ENCODE data around the gene ATF6.

Gene ATF6

DNA sequence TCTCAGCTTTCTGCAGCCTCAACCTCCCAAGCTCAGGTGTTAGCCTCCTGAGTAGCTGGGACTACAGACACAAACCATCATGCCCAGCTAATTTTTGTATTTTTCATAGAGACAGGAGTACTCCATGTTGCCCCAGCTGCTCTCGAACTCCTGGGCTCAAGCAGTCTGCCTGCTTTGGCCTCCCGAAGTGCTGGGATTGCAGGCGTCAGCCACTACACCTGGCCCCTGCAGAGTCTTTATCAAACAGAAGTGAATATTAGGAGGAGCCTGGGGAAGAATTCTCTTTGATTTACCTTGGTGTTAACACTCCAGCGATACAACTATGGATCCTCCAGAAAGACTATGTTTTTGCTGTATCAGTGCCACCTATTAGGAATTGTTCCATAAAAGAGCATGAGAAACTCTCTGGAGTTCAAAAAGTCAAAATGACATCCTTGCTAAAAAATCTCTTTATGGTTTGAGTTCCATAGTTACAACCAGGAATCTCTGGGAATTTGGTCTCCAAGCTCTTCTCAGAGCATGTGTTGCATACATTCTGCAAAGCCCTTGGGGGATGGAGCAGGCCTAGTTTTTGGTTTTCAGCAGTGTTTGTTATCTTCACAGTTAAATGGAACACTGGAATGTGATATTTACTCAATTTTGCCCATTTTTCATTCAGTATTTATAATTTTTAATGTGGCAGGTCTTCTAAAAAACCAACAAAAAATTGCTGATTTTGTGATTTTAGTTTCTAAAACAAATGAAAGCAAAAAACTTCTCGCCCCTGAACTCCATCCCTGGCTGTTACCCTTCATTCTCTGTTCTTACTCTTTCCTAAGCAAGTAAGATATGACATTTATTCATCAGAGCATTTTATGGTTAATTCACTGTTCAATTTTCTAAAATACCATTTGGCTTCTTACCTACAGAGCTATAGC is 180.2 kb downstream of the ATF6 start:
- no peak for DNase-seq

DNA sequence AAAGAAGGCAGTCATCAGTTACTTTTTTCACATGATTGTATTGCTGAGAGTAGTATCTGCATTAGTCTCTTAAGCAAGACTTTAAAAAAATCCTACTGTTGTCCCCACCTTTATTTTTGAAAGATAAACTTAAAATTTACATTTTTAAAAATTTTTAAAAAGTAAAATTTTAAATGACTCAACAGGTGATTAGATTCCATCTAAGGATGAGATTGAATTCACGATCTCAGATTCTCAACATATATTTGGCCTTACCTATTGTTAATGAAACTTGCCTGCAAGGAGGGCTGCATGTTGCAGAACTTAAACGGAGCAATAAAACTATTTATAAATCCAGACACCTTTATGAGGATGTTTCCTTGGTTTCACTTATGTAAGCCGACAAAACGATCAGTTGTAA is 182.3 kb downstream of the ATF6 start:
- no peak for DNase-seq

DNA sequence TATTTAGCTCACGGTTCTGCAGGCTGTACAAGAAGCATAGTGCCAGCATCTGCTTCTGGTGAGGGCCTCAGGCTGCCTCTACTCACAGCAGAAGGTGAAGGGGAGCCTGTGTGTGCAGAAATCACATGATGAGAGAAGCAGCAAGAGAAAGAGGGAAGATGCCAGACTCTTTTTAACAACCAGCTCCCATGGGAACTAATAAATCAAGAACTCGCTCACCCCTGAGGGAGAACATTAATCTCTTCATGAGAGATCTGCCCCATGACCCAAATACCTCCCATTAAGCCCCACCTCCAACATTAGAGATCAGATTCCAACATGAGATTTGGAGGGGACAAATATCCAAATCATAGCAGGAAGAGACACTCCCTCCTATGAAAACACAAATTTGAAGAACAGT is 183.4 kb downstream of the ATF6 start:
- no peak for DNase-seq

DNA sequence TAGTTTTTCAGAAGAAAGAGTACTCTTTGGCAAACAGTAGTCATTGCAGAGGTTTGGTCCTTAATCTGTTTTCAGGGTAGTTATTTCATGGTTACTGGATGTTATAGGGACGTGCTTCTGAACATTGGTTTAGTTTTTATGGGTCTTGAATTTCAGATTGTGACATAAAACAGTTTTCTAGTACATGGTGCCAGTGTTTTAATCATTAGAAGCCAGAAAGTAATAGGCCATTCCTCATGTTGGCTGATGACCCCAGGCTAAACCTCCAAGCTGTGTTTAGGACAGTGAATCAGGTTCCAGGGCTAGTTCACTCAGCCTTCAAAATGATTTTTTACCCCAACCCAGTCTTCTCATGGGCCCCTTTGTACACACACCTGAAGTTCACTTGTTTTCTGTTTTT is 184.3 kb downstream of the ATF6 start:
- DNase-seq, result no peak

DNA sequence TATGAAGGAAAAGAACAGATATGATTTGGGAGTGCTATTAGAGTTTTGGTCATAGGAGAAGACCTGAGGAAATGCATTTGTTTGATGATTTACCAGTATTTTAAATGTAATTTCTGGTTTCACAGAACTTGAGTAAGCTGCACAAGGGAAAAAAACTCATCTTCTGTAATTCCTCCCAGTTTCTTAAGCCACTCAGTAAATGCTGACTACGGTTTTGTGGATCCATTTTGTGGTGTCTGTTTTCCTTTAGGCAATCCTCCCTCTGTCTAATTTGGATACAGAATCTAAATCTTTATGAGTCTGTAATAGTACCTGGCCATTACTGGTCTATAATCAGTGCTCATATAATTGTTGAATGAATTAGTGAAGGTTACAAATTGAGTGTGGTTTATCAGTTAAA is 185.5 kb downstream of the ATF6 start:
- no peak for DNase-seq

DNA sequence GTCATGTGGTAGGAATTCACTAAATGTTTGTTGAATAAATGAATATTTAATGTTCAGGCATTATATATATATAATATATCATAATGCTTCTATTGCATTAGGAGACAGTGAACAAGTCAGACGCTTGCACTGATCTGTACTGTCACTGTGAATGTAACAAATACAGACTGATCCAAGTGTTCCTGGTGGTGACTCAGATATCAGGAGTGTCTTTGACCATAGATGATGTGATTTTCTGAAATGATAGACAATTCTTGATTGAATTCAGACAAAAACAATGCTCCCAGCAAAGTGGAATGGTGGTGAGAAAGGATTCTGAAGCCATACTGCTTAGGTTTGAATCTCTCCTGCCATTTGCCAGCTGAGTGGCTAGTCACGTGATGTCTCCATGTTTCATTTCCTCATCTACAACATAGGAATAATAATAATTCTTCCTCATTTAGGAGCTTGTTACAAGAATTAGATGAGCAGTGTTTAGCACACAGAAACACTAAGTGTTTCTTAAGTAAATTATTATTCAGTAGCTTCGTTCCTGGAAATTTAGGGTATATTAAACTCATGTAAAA is 186.6 kb downstream of the ATF6 start:
- no peak for DNase-seq

DNA sequence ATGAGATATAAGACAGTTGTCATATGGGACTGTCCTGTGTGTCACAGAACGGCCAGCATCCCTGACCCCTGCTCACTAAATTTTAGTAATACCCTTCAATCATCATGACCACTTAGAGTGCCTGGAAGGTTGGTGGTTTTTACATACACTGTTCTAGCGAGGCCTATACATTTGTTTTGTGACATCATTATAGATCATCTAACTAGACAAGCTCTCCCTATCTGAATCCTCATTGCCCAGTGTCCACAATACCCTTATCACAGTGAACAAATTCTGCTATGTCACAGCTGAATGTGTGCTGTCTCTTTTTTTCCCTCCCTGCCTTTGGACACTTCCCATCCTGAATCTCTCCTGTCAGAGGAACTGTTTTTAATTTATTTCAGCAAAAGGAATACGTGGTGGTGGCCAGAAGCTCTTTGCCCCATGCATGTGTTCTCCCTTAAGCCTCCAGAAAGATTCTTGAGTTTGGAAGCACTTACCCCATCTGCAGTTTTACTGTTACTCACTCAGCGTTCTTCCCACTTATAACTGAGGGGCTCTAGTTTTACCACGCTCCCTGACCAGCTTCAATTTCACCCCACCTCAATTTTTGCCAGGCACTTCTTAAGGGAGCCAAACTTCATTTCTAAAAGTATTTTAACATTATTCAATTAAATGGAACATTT is 187.3 kb downstream of the ATF6 start:
- no peak for DNase-seq

DNA sequence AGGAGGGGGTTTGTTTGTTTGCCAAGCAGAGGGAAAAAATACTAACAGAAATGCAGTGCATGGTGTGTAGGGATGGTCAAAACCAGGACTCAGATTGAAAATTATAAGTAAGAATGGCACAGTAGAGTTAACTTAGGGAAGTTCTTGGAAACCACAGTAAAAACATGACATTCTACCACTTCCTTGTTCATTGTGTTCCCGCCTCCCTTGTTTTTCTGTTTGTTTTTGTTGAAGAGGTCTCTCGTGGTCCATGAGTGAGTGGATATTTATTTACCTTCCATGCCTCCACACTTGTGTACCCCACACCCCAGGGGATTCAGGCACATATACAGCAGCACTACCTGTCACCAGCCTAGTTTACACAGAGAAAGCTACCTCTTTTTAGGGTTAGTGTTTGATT is 187.9 kb downstream of the ATF6 start:
- no peak for DNase-seq

DNA sequence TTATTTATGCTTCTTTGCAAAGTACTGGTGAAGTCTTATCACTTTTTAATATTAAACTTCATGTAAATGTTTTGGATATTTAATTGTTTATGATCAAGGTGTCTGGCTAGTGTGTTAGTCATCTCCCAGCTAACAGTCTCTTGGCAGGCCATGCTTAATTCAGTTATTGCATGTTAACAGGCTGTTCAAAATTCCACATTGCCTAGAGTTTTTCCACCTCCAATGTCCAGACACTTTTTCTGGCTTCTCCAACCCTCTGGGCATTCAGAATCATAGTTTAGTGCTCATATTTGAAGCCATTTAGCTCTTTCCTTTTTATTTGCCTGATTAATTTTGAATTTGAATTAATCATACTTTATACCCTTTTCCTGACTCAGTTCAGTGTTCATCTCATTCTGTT is 188.3 kb downstream of the ATF6 start:
- DNase-seq, result no peak

DNA sequence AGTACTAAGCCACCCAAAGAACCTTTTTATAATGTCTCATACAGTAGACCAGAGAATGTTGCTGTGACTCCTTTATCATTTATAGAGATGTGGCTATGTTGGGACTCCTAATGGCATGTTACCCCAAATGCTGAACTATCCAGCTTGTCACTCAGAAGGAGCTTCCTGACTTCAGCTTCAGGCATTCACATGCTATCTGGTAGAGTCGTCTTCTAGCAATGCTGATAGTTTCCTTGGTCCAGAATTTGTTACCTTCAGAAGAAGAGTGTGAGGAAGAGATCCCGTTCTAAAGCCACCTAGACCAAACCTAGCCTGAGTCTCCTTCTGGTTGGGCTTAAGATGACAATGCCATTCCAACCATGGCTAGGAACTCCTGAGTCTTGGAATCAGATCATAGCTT is 189.5 kb downstream of the ATF6 start:
- no peak for DNase-seq

DNA sequence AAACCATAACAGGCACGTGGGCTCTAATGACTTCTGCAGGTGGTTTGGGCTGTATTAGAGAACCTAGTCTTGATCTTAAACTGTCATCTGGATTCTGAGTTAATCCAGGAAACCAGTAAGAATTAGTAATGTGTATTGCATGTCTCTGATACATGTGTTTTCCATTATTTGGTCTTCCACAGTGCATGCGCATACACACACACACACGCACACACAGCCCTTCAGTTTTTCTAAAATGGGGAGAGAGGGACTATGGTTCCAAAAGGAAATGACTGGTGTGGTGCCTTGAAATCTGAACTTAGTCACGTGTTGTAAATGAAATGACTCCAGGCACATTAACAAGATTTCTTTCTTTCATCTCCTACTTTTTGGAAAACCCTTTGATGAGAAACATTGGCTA is 190.0 kb downstream of the ATF6 start:
- DNase-seq, result no peak

DNA sequence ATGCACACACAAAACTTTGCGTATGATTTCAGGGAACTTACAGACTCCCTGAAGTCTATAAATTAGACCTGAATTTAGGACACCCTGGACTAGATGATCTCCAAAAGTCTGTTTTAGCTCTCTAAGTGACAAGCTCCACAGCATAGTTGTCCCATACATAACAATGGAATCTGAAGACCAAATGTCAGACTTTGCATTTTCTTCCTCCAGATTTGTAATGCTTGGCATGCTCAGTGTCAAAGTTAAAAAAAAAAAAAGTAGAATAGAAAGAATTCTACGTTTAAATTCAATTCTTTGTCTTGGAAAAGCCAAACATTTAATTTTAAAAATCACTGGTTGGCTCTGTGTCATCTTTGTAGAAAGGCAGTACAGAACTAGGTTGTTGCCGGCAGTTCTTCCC is 190.8 kb downstream of the ATF6 start:
- DNase-seq, result no peak

DNA sequence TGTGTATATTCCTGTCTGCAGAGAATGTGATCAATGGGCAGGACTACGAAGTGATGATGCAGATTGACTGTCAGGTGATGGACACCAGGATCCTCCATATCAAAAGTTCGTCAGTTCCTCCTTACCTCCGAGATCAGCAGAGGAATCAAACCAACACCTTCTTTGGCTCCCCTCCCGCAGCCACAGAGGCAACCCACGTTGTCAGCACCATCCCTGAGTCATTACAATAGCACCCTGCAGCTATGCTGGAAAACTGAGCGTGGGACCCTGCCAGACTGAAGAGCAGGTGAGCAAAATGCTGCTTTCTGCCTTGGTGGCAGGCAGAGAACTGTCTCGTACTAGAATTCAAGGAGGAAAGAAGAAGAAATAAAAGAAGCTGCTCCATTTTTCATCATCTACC is 192.3 kb downstream of the ATF6 start:
- DNase-seq, result no peak

DNA sequence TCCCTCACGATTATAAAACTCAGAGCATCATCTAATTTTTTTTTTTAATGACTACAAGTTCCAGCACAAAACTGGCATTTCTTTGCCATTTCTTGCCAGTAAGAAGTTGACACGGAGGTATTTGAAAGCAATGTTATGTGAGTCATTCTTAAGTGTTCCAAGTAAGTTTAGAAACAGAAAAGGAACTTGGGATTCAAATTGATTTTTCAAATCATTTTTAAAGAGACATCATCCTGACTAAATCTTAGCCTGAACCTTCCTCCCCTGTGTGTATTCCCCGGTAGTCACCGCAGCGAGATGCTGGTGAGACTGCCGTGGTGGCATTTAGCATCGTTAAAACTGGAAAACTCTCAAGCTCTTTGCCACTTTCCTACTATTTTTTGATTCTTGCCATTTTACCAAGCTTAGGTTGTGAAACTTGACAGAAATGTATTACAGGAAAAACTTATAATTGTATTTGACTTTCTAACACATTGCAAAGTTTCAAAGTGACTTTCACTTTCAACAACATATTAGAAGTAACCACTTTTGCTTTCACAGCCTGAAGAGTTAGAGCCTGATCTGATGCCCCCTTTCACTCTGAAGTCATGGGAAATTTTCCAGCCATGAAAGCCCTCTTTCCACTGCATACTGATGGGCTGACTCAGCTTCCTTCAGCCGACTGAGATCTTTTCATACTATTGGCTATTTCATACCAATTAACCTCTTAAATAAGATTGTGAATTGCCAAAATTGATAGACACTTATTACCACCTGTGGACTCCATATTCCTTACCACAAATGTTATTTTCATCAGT is 196.2 kb downstream of the ATF6 start:
- DNase-seq, result no peak

DNA sequence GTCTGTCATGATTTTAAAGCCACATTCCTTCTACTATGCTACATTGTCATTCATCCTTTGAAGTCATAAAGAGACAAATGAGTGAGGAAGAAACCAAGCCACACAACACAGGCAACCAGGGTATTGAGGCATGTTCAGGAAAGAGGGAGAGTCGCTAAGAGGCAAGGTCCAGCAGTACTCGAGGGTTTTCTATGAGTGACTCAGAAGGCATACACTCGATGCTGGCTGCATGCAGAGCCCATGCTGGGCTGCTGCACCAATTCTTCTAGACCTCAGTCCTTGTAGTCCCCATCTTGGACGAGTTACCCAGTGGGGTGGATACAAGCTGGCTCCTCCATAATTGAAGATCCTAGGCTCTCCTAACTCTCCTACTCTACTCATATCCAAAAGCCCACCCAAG is 199.9 kb downstream of the ATF6 start:
- no peak for DNase-seq

DNA sequence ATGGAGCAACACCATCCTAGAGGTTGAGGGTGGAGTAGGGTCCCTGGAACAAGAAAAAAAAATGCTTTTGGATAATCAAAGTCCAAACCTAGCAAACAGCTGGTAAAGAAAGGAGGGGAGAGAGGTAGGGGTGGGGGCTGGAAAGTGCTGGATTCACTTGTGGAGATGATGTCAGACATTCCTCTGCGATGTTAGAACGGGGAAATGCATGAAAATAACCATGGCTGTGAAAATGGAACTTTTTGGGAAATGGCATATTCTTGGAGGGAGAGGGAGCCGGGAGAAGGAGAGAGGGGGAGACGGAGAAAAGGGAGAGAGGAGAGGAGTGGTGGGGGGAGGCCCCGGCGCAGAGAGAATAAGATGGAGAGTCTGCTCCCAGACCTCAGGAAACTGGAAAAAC is 203.9 kb downstream of the ATF6 start:
- DNase-seq, result no peak

DNA sequence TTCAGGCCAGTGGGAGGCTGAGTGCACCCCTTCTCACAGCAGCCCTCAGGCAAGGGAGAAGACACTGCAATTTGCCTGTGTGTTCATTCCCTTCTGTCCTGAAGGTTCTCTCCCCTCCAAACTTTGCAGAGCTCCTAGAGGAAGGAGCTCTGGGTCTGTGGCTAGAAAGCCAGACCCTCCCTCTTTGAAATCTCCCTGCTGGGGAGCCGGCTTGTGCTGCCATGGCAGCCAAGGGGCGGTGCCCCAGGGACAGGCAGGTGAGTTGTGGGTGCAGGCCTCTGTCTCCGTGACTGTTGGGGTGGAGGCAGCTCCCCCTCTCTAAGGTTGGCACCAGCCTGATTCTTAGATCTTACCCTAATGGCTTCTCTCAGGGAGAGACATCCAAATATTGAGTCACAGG is 204.5 kb downstream of the ATF6 start:
- no peak for DNase-seq

DNA sequence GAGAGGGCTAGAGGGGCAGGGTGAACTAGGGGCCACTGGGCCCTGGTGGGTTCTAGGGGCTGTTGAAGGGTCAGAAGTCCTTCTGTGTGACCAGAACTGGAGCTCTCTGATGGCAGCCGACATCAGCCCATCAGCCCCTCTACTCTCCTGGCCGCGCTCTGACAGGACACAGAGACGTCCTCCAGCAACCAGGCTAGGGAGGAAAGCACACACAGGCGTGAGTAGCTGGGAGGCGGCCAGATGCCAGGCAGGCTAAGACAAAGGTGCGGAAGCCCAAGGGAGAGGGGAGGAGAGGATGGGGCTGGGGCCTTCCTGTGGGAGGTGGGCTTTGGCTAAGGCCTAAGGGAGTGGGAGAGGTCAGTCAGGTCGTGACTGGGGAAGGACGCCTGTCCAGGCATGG is 206.7 kb downstream of the ATF6 start:
- DNase-seq, result no peak

DNA sequence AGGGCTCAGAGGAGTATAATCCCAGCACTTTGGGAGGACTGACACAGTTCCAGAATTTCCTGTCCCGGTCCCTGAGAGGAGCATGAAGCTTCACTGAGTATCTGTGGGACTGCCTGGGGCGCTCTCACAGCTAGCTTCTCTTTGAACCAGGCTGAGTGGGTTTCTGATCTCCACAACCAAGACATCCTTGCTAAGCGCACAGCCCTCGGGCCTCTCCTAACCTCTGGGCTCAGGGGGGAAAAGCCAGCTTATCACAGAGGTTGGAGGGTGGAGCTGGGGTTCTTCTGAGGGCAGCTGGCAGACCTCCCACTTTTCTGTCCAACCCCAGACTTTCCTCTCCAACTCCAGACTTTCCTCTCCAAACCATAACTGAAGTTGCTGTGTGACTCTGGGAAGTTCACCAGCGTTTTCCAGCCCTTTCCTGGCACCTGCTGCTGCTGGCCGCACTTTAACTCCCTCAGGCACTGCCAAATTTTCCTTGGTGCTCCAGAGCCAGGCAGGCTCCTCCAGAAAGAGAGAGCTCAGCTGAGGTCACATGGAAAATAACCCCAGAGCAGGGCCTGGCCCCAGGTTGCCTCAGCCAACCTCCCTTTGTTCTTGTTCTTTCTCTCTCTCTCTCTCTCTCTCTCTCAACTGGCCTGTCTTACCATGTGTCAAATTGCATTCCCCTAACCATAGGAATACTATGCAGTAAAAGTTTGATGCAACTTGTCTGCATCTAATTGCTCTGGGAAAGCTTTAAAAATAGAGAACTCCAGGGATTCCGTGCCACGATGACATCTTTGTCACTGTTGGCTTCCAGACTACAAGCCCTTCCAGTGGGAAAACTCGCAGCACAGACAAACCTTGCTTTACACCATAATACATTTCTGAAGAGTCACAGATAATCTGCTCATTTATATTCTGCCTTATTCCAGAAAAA is 208.1 kb downstream of the ATF6 start:
- DNase-seq, result no peak

DNA sequence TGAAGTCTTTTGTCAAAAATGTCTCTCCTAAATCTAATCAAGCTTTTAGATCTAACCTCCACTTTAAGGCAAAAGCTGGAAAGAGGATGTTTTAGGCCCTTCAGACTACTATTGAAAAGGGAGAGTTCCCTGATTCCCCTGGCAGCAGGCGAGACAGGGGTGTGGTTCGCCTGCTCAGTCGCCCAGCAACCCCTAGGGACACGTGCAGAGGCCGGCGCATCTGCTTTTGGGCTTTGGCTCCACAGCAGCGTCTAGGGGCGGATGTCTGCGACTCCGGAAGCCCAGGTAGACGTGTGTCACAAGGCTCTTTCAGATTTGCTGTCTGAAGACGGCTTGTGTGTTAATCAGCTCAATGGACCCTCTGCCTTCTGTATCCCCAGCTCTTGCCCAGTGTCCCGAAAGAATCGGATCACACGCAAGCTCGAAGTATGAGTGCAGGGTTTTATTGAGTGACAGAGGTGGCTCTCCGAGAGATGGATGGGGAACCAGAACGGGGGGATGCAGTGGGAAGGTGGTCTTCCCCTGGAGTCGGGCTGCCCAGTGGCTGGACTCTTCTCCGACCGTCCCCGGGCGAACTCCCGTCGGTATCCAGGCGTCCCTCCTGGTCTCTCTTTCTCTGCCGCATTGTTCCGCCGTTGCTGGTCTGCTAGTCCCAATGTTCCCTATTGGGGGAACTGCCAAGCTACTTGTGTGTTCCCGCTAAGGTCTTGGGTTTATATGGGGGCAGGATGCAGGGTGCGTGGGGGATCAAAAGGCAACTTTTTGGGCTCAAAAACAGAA is 212.1 kb downstream of the ATF6 start:
- peak in 1 of 2 experiments; percentile 31 for DNase-seq

DNA sequence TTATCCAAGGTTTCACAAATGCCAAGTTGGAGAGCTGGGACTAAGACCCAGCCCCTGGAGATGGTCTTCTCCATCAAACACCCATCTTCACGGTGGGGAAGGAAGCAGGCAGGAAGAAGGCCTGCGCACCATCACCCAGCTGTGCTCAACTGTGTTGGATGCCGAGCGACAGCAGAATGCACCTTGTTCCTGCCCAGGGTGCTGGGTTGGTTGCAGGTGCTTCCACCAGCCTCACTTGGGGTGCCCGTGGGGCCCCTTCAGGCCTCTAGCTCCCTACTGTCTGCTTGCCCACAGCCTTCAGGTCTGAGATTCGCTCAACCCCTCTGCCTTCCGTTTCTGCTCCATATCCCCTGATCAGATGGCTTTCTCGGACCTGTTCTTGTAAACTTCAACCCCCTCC is 215.0 kb downstream of the ATF6 start:
- DNase-seq, result no peak
